ENCODE measurements around the gene SLC2A4. TPM values are rescaled to one million over a fixed set of nuclear protein-coding genes. Genes with fewer than 3 reads are reported as not detected.
A peak's percentile ranks its signal among the peaks of the same experiment; 100 is the strongest.

The SLC2A4 gene
- total RNA-seq, 2 experiments from 2014 or later, result not detected

DNA sequence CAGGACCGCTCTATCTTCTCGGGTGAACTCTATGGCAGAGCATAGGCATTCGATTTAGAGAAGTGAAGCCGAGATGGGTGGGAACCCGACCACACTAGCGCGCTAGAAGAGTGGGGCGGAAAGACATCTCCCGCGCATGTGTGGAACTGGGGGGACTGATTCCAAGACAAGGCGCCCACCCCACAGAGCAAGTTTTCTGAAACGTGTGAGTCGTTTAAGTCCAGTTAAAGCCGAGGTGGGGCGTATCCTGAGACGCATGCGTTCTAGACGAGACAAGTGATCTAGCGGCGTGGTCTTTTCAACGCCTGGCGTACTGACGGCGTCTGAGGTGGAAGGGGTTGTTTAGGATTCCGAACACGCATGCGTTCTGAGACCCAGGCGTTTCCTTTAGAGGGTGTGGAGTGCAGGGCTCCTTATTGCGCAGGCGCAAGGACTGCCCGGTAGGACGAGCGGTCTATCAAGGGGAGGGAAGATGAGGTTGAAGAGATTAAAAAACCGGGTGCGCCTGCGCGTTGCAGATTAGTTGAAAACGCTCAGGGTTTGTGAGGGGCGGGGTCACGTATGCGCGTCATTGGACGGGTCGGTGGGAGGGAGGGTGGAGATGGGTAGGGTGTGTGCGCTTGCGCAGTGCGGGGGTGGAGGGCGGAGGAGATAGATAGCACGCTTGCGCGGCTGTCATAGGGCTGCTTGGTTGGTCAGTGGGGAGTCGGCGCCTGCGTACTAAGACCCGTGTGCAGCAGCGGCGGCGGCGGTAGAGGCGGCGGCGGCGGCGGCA lies 25.6 kb downstream of the SLC2A4 start, which contains the start of gene EIF5A:
Gene EIF5A, plus strand, starts transcription at position 718 of the 775 bp plus-strand sequence. CDS start 2,008 bp downstream, outside the sequence.
- Mint-ChIP-seq H3K36me3 (peaks cover 19% of the 10 kb centered on the region), H3K9me3 (no peaks in the 10 kb centered on the region), H3K27ac (peak within 1 kb of the TSS; percentile 98), H3K4me3 (peak within 1 kb of the TSS; percentile 89), H3K4me1 (peaks cover 29% of the 10 kb centered on the region), H3K27me3 (no peaks in the 10 kb centered on the region)
- DNase-seq, result peak; percentile 99
- POLR2A ChIA-PET, result interaction anchor here (2.8 kb wide), 1 partner anchor 37 kb away, joined by 11 read pairs; no protein-coding TSS in a partner anchor
- peak; percentile 81 for ATAC-seq (ENCODE audit: low read depth)

DNA sequence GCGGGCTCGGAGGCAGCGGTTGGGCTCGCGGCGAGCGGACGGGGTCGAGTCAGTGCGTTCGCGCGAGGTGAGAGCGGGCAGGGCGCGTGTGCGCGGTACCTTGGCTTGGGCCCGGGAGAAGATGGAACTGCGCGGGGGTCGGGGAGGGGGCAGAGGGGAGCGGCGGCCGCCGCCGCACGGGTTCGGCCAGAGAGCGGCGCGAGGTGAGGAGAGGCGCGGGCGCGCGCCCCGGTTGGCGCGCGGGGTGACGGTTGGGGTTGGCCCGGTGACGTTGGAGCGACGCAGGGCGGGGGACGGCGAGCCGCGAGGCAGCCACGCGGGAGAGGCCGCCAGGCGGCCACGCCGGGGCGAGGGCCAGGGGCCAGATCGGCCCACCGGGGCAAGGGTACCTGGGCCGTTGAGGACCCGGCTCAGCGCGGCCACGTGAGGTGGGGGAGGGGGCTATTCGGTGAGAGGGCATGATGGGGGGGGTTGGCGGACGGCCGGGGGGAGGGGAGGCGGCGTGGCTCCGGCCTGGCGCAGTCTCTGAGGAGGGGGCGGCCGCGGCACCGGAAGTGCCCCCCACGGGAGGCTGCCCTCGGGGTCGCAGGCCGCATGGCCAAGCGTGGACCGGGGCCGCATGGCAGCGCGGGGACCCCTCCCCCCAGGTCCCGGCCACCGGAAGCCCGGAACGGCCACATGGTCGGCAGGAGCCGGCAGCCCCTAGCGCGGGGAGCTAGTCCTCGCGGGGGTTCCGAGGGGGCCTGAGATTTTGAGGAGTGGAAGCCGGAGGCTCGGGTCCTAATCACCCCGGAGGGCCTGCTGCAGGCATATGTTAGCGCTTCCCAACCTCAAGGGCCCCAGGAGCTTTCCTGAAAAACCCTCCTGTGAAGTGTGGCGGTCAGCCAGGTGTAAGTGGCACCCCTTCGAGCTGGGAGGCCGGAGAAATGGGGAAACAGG lies 26.4 kb downstream of the SLC2A4 start:
- Mint-ChIP-seq H3K9me3 (no peaks in the 10 kb centered on the region), H3K27me3 (no peaks in the 10 kb centered on the region), H3K36me3 (peaks cover 25% of the 10 kb centered on the region), H3K4me1 (peaks cover 36% of the 10 kb centered on the region), H3K27ac (peak overlapping the region; percentile 98), H3K4me3 (peak overlapping the region; percentile 89)
- ATAC-seq (ENCODE audit: low read depth), result peak; percentile 7
- POLR2A ChIA-PET, result interaction anchor here (1.0 to 4.3 kb wide), 7 partner anchors 22 to 378 kb away, joined by 4 to 34 read pairs (median 9); partner anchors contain the start of genes ACAP1, MPDU1, NEURL4 and PHF23
- peak; percentile 71 for DNase-seq

DNA sequence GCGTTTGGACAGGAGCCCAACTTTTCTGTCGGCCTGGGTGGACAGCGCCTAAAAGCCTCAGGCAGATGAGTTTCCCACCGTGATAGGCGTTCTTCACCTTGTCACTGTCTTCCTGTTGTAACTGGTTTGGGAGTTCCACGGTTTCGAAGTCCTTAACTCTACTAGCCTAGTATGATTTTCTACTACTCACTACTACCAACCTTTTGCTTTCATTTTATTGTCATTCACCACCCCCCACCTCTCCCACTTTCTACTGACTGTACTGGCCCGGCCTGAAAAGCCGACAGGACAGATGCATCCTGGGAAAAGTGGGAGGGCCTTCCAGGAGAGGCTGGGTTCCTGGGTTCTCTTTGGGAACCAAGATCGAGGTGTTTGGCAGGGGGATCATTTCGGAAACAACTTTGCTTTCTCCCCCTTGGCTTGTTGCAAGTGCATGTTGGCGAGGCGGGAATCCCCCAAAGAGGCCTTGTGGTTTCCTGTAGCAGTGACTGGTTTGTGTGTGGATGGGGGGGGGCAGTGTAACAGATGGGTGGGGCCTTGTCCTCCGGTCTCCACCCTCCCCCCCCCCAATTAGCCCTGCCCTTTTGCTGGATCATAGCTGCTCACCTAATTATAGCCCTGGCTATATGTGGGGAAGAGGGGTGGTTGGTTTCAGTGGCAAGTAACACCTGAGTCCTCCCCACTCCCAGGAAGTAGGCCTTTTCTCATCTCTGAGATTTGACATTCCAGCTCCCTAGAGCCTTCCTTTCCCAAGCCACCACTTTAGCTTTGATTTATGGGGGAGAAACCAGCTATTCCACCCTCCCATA lies 27.3 kb downstream of the SLC2A4 start:
- peak; percentile 6 for ATAC-seq (ENCODE audit: low read depth)
- peak; percentile 75 for DNase-seq
- H3K27me3 Mint-ChIP-seq, result no peaks in the 10 kb centered on the region
- peak overlapping the region; percentile 88 for H3K4me3 Mint-ChIP-seq
- peaks cover 28% of the 10 kb centered on the region for H3K36me3 Mint-ChIP-seq
- POLR2A ChIA-PET, result interaction anchor here (0.6 to 4.3 kb wide), 8 partner anchors 21 to 900 kb away, joined by 3 to 34 read pairs (median 8); partner anchors contain the start of genes ACAP1, MPDU1, NEURL4 and PHF23
- H3K27ac Mint-ChIP-seq, result peak overlapping the region; percentile 98
- H3K4me1 Mint-ChIP-seq, result peaks cover 39% of the 10 kb centered on the region
- H3K9me3 Mint-ChIP-seq, result no peaks in the 10 kb centered on the region

DNA sequence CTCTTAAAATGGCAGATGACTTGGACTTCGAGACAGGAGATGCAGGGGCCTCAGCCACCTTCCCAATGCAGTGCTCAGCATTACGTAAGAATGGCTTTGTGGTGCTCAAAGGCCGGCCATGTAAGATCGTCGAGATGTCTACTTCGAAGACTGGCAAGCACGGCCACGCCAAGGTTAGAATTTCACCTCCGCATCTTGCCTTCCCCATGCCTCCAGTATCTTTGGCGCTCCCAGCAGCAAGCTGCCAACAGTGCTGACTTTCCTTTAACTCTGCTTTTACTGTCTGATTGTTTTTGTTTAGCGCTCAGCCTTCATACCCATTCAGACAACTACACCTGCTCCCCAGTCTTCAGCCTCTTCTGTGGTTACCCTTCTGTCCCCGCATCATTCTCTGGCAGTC lies 28.1 kb downstream of the SLC2A4 start:
- ATAC-seq (ENCODE audit: low read depth) (no peak), DNase-seq (no peak)
- no peaks in the 10 kb centered on the region for H3K27me3 Mint-ChIP-seq
- POLR2A ChIA-PET, result interaction anchor here (1.1 to 4.3 kb wide), 7 partner anchors 17 to 71 kb away, joined by 3 to 34 read pairs (median 9); partner anchors contain the start of genes ACAP1, NEURL4 and PHF23
- H3K4me1 Mint-ChIP-seq, result peaks cover 45% of the 10 kb centered on the region
- peaks cover 28% of the 10 kb centered on the region for H3K36me3 Mint-ChIP-seq
- no peaks in the 10 kb centered on the region for H3K9me3 Mint-ChIP-seq
- H3K4me3 Mint-ChIP-seq, result peak overlapping the region; percentile 88
- H3K27ac Mint-ChIP-seq, result peak overlapping the region; percentile 98

DNA sequence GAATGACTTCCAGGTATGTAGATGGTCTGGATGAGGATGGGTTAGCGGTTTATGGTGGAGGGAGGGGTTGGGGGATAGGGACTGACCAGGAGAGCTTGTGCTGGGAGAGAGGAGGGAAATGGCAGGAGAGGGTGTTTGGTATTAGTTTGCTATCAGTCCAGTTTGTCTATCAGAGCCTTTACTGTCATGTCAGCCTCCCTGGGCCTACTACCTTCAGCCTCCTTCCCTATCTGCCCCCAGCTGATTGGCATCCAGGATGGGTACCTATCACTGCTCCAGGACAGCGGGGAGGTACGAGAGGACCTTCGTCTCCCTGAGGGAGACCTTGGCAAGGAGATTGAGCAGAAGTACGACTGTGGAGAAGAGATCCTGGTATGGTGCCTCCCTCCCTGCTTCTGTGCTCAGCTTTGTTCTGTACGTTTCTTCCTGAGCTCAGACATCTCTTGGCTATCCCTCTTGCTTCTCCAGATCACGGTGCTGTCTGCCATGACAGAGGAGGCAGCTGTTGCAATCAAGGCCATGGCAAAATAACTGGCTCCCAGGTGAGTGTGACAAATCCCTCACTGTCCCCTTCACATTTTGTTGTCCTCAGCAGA lies 29.7 kb downstream of the SLC2A4 start:
- no peaks in the 10 kb centered on the region for H3K27me3 Mint-ChIP-seq
- peak overlapping the region; percentile 98 for H3K27ac Mint-ChIP-seq
- no peak overlapping the region for H3K4me3 Mint-ChIP-seq
- peaks cover 45% of the 10 kb centered on the region for H3K4me1 Mint-ChIP-seq
- DNase-seq (no peak), ATAC-seq (ENCODE audit: low read depth) (no peak)
- peaks cover 28% of the 10 kb centered on the region for H3K36me3 Mint-ChIP-seq
- POLR2A ChIA-PET, result interaction anchor here (0.7 to 4.3 kb wide), 4 partner anchors 18 to 253 kb away, joined by 4 to 34 read pairs (median 4); partner anchors contain the start of genes ACAP1 and NEURL4
- no peaks in the 10 kb centered on the region for H3K9me3 Mint-ChIP-seq

DNA sequence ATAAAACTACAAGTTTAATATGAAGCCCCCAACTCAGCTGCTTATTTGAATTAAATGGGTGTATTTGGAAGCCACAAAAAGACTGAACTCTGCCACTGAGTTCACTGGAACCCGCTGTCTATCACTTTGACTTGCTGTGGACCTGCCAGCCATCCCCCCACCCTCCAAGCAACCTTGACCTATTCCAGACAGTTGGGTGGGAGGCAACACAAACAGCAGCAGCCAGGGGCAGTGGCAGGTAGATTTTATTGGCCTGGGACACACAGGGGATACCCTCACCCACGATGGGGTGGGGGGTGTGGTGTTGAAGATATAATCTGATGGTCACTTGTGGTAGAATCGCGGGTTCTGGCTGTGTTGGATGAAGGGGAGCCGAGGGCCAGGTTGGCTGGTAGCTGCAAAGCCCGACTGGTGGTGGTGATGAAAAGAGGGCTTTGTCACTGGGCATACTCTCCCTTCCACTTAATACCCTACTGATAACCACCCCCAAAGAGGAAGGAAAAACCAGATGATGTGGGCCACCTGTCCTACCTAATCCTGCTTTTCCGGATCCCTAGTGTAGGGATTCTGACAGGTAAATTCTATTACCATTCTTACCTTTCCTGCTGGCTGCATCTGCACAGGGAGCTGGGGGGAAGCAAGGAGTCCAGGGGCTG lies 31.0 kb downstream of the SLC2A4 start:
- peaks cover 30% of the 10 kb centered on the region for H3K36me3 Mint-ChIP-seq
- no peaks in the 10 kb centered on the region for H3K27me3 Mint-ChIP-seq
- POLR2A ChIA-PET, result interaction anchor here (1.0 to 5.1 kb wide), 7 partner anchors 17 to 70 kb away, joined by 3 to 51 read pairs (median 7); partner anchors contain the start of genes ACAP1, GABARAP, NEURL4 and SLC2A4
- DNase-seq (no peak), ATAC-seq (ENCODE audit: low read depth) (no peak)
- H3K9me3 Mint-ChIP-seq, result no peaks in the 10 kb centered on the region
- peak overlapping the region; percentile 73 for H3K27ac Mint-ChIP-seq
- peaks cover 42% of the 10 kb centered on the region for H3K4me1 Mint-ChIP-seq
- peak overlapping the region; percentile 57 for H3K4me3 Mint-ChIP-seq

DNA sequence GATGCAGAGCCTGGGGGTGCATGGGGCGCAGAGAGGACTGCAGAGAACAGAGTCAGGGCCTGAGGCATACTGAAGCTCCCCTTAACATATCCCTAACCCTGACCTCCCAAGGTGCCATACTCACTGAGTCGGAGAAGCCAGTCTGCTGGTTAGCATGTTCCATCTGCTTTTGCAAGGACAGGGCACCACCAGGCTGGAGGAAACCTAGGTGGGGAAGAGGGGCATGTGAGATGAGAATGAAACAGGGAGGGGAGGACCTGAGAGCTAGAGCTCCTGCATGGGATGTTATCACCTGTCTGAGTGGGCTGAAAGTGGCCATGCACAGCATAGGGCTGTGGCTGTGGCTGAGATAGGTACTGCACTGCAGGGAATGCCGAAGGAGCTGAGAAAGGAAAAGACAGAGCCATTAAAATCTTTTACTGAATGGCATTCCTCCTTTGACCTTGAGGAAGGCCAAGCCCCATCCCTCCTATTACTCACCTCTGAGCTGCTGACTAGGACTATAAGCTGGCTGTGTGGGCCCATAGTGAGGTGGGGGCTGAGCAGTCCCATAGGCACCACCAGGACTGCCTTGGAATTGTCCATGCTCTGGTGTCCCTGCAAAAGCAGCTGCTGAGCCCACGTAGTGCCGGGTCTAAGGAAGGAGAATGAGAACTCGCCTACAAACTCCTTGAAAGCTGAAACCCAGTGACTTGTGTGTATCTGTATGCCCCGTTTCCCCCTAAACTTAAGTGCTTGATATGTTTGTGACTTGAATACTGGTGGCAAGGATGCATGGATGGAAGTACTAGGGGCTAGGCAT lies 31.8 kb downstream of the SLC2A4 start:
- Mint-ChIP-seq H3K4me1 (peaks cover 42% of the 10 kb centered on the region), H3K9me3 (no peaks in the 10 kb centered on the region), H3K36me3 (peaks cover 30% of the 10 kb centered on the region), H3K27me3 (no peaks in the 10 kb centered on the region), H3K27ac (peak overlapping the region; percentile 73), H3K4me3 (peak overlapping the region; percentile 86)
- DNase-seq (no peak), ATAC-seq (ENCODE audit: low read depth) (no peak)
- POLR2A ChIA-PET, result interaction anchor here (0.5 to 5.1 kb wide), 12 partner anchors 9 to 278 kb away, joined by 3 to 51 read pairs (median 7); partner anchors contain the start of genes ACAP1, GABARAP, NEURL4 and POLR2A

DNA sequence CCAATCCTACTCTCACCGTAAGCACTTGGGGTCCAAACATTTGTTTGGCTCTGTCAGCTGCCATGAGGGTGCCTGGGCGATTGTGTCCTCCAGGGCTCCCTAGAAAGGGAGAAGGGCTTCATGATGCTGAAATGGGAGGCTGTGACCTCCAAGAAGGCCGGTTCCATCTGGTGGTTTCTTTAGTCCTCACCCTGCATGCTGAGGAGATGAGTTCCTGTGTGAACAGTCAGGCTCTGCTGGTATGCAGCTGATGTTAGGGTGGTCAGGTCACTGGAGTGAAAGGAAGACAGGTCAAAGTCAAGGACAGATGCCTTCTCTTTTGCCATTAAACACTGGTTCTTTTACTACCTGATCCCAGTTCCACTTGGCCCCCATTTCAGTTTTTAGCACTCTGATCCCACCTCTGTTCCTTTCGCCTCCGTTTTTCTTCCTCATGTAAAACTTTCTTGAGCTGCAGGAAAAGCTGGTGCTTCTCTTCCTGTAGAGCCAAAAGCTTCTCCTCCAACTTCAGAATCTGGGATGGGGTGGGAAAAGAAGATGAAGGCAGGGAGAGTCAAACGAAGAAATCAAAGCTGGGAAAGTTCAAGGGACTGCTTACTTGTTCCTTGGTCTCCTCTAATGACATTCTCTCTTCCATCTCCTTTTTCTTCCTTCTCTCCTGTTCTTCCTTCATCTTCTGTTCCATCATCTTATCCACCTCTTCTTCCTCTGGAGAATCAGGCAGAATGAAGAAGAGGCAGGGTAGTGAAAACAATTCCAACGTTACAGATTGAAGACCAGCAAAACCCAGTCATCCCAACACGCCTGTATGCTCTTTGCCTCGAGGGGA lies 32.6 kb downstream of the SLC2A4 start:
- POLR2A ChIA-PET, result interaction anchor here (0.5 to 5.1 kb wide), 15 partner anchors 10 to 279 kb away, joined by 3 to 51 read pairs (median 5); partner anchors contain the start of genes ACAP1, NEURL4, POLR2A and SLC16A13
- Mint-ChIP-seq H3K27me3 (no peaks in the 10 kb centered on the region), H3K9me3 (no peaks in the 10 kb centered on the region), H3K4me1 (peaks cover 39% of the 10 kb centered on the region), H3K4me3 (peak overlapping the region; percentile 86), H3K36me3 (peaks cover 30% of the 10 kb centered on the region), H3K27ac (peak overlapping the region; percentile 71)
- ATAC-seq (ENCODE audit: low read depth) (no peak), DNase-seq (no peak)

DNA sequence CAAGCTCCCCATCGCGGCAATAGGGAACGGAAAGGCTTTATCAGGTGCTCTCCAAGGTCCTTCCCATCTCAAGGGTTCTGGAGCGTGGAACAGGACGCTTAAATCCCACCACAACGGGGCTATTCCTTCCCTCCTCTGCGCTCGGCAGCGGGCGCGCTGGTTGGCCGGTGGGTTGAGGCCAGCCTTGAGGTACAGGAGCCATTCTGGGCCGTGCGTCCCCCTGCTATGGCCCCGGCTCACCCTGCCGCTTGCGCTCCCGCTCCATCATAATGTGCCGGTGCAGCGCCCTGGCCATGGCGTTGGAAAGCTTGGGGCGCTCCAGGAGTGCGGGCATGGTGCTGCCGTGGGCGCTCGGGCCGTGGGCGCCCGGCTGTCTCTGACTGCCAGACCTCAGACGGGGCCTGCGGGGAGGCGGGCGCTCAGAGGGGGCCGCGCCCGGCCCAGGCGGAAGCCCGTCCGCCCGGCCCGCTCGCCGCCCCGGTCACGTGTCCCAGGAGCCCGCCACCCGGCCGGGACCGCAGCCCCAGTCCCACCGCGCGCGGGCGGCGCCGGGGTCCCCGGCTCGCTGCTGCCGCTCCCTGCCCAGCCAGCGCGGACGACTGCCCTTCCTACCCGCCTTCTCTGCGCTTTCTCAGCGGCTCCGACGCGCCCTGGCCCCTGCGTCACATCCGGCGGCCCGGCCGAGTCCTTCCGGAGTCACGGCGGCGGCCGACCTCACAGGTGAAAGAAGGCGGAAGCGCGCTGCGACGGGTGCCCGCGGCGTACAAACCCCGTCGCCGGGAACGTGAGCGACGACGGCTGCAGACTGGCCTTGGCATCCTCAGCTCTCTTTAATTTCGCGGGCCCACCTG lies 33.4 kb downstream of the SLC2A4 start, which contains the start of gene GPS2:
Gene GPS2, minus strand, starts transcription at position 642 of the 851 bp plus-strand sequence. Its CDS starts 308 bp downstream, at position 334.
- POLR2A ChIA-PET, result interaction anchor here (0.5 to 5.1 kb wide), 14 partner anchors 10 to 232 kb away, joined by 3 to 51 read pairs (median 6); partner anchors contain the start of genes ACAP1, NEURL4, POLR2A and SLC2A4
- DNase-seq (peak; percentile 97), ATAC-seq (ENCODE audit: low read depth) (peak; percentile 86)
- Mint-ChIP-seq H3K4me1 (peaks cover 31% of the 10 kb centered on the region), H3K4me3 (peak within 1 kb of the TSS; percentile 93), H3K36me3 (peaks cover 25% of the 10 kb centered on the region), H3K27ac (peak within 1 kb of the TSS; percentile 95), H3K9me3 (no peaks in the 10 kb centered on the region), H3K27me3 (no peaks in the 10 kb centered on the region)

Measured in activated naive CD8-positive, alpha-beta T cell treated with anti-CD3 and anti-CD28 coated beads, Interleukin-2, amount 10 ng/mL, durations not matched to agents 7 days and 5 days (primary cell).